HG03378 (cell line): ENCODE measurements around the gene DNAJB5.

Experiments
- ATAC-seq: cut with Tn5 transposase; IDR thresholded peaks from one replicate; pipeline ENCODE4 v1.9.1; 2021; ENCODE audit warnings: mild to moderate bottlenecking, moderate library complexity; ENCODE audit not compliant: unreplicated experiment

Gene DNAJB5

GRCh38 chr9:35044071-35044470 lies 54.5 kb downstream of the DNAJB5 start:
- ATAC-seq = no peak
